ENCODE data around the gene TSC22D1. TPM values are rescaled to one million over a fixed set of nuclear protein-coding genes. Genes with fewer than 3 reads are reported as not detected.

The TSC22D1 gene
- total RNA-seq, 4 donors from 2014 or later = 153 to 200 (median 182) TPM

DNA sequence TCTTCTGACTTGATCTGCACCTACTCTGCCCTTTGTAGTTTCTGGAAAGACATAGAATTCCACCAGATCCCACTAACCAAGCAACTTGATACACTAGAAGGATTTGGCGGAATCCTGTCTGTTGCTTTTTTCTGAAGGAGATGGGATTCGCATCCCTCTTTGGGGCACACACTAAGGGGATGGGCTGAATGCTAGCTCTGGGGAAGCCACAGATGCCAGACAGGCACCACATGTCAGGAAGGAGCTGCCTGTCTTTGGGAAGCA is 150.4 kb downstream of the TSC22D1 start:
- intact Hi-C loops (cut with DNase I; ENCODE audit: low total_unique reads) = no loop called here
- Histone ChIP-seq H3K4me1 (no peaks in the 10 kb centered on the region), H3K9me3 (no peaks in the 10 kb centered on the region), H3K27ac (no peak overlapping the region), H3K36me3 (no peaks in the 10 kb centered on the region), H3K4me3 (no peak overlapping the region), H3K27me3 (no peaks in the 10 kb centered on the region)
- TF ChIP-seq, protein P1, sequence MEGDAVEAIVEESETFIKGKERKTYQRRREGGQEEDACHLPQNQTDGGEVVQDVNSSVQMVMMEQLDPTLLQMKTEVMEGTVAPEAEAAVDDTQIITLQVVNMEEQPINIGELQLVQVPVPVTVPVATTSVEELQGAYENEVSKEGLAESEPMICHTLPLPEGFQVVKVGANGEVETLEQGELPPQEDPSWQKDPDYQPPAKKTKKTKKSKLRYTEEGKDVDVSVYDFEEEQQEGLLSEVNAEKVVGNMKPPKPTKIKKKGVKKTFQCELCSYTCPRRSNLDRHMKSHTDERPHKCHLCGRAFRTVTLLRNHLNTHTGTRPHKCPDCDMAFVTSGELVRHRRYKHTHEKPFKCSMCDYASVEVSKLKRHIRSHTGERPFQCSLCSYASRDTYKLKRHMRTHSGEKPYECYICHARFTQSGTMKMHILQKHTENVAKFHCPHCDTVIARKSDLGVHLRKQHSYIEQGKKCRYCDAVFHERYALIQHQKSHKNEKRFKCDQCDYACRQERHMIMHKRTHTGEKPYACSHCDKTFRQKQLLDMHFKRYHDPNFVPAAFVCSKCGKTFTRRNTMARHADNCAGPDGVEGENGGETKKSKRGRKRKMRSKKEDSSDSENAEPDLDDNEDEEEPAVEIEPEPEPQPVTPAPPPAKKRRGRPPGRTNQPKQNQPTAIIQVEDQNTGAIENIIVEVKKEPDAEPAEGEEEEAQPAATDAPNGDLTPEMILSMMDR (IDR thresholded peaks at IDR 0.05) = no peak
- no peak for TF ChIP-seq POLR2A (IDR thresholded peaks at IDR 0.05)
- DNase-seq = no peak

DNA sequence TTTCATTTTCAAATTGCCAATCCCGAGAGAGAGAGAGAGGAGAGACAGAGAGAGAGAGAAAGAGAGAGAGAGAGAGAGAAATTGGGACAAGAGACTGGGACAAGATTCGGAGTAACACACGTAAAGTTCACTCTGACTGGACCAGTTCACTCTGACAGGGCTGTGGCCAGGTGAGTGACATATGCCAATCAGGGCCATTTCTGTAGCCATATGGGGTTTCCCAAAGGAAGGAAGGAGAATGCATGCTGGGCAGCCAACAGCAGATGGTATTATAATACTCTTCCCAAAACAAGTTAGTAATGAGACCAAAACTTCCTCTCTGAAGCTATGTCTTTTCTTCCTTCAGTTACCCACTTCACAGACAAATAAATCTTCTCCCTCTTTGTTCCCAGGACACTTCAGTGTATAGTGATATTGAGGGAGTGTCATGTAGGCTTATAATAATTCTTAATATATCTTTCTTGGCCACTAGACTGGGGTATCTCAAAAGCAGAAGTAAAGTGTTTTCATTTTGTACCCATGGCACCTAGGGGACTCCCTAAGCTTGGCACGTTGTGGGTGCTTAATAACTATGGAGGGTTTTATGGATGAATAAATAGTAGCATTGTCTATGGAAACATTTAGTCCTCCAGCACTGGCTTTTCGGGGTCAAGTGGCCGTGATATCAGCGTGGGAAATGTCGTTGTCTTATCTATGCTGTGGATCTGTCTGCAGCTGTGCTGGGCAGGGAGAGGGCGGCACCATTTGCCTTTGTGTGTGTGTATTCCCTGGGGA is 150.9 kb downstream of the TSC22D1 start:
- Histone ChIP-seq H3K4me3 (no peak overlapping the region), H3K9me3 (no peaks in the 10 kb centered on the region), H3K4me1 (no peaks in the 10 kb centered on the region), H3K27me3 (no peaks in the 10 kb centered on the region), H3K36me3 (no peaks in the 10 kb centered on the region), H3K27ac (no peak overlapping the region)
- DNase-seq = no peak
- intact Hi-C loops (cut with DNase I; ENCODE audit: low total_unique reads) = no loop called here
- TF ChIP-seq POLR2A (IDR thresholded peaks at IDR 0.05) = no peak
- TF ChIP-seq, protein P1 (IDR thresholded peaks at IDR 0.05) = no peak

DNA sequence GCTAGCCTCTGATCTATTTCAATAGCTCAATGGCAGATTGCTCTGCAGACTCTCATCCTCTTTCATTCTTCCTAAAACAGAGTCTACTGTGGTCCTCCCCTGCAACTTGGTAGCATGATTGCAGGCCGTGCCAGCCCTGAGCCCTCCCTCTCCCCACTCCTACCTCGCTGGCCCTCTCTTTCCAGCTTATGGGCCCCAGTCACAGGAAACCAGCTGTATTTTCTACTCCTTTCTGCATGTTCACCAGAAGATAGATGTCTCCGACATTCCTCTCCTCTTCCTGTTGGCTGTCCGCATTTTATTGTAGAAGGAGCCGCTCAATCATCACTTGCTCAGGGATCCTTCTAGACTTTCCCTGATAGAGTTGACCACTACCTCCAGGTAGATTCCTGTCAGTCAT is 152.3 kb downstream of the TSC22D1 start:
- intact Hi-C loops (cut with DNase I; ENCODE audit: low total_unique reads) = no loop called here
- H3K27ac ChIP-seq = no peak overlapping the region
- H3K36me3 ChIP-seq = no peaks in the 10 kb centered on the region
- no peaks in the 10 kb centered on the region for H3K27me3 ChIP-seq
- H3K9me3 ChIP-seq = no peaks in the 10 kb centered on the region
- no peak overlapping the region for H3K4me3 ChIP-seq
- DNase-seq = no peak
- H3K4me1 ChIP-seq = no peaks in the 10 kb centered on the region
- no peak for TF ChIP-seq POLR2A (IDR thresholded peaks at IDR 0.05)
- TF ChIP-seq, protein P1 (IDR thresholded peaks at IDR 0.05) = no peak

DNA sequence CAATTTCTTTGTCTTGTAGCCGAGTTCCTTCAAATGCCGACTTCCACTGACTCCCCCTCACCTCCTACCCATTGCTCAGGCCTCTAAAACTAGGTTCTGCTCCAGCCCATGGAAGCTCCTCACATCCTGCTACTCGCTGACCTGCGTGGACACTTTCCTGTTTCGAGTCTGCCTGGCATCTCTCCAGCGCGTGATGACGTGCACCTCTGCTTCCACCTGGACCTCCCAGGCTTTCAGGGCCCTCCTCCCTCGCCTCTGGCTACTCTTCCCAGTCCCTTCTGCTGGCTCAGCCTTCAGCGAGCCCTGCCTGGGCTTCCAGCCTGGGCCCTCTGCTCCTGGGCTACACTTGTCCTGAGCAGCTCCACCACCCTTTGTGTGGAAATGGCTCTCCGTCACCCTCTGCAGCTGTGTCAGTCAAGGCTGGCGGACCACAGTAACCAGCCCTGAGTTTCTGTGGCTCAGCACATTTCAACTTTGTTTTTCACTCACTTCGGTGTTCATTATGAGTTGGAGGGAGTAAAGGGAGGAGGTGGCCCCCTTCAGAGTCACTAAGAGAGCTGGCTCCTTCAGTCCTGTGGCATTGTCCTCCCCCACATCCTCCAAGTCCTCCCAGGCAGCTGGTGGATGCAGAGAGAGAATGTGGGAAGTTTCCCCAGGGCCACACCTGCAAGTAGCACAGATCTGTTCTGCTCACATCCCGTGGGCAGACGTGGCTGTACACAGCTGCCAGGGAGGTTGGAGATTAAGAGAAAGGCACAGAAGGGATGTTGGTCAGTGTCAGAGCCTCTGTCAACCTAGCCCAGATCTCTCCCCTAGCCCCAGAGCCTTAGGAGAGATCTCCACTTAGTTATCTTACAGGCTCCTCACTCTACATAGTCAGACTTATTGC is 153.1 kb downstream of the TSC22D1 start:
- Histone ChIP-seq H3K36me3 (no peaks in the 10 kb centered on the region), H3K4me1 (no peaks in the 10 kb centered on the region), H3K9me3 (no peaks in the 10 kb centered on the region), H3K27ac (no peak overlapping the region), H3K4me3 (no peak overlapping the region), H3K27me3 (no peaks in the 10 kb centered on the region)
- TF ChIP-seq POLR2A (IDR thresholded peaks at IDR 0.05) = no peak
- TF ChIP-seq, protein P1 (IDR thresholded peaks at IDR 0.05) = no peak
- DNase-seq = peak in 1 of 2 donors; percentile 60
- intact Hi-C loops (cut with DNase I; ENCODE audit: low total_unique reads) = no loop called here
